Measurements from ENCODE around the gene KCNT2.

Gene KCNT2

DNA sequence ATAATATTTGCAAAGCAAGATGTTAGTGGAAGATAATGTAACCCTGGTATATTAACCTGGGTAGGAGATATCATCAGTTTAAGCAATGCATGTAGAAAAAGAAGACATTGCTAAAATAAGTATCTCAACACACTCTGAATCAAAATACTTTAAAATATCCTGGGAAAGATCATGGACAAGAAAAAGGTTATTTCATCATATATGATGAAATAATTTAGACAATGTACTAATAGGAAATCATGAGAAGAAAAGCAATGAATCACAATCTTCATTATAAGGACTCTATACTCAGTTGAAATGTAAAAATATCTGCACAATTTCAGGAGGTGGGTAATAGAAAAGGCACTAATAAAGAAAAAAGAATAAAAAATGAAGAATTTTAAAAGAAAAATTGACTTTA is 158.8 kb downstream of the KCNT2 start:
- DNase-seq (ENCODE audit: low read depth) = no peak

DNA sequence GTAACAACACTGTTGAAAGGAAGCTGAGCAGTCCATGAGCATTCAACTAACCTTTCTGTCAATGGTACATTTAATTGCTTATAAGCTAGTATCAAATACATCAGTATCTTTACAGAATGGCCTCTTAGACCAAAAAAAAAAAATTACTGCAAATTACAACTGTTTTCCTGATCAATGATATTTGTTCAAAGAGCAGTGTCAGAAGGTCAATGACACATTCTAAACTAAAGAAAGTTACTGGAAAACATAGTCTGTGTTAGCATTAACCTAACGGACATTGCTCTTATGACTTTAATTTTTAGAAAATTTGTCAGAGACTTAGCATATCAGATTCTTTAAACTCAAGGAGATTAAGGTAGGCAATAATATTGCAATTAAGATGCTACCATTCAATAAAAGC is 162.5 kb downstream of the KCNT2 start:
- DNase-seq (ENCODE audit: low read depth) = no peak

DNA sequence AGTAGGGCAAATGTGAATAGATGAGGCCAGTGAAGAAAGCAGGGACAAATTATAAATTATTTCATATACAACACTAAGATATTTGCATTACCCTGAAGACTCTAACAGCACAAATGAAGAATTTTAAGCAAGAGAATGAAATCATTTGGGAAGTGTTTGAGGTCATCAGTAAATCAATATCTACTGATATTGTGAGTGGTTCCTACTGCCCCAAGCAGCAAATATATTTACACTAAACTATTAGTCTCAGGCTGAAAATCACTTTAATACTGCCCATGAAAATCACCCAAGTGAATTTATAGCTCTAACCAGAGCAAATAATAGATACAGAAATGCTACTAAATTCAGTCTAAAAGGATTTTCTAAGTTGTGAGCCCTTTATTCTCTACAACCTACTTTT is 163.6 kb downstream of the KCNT2 start:
- no peak for DNase-seq (ENCODE audit: low read depth)

DNA sequence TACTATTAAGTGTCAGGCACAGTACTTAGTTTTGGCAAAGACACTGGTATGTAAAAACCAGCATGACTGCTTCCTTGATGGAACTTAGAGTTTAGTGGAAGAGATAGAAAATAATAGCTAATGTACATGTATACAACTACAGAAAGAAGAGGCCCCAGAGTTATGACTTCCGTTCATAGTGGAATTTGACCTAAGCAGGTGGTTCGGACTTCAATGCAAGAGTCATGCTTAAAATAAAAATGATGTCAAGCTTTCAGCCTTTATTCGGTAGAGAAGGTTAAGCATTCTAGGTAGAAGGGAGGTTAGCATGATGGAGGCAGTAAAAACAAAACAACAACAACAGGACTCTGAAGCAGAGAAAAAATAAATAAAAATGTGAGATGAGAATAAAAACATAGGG is 165.9 kb downstream of the KCNT2 start:
- DNase-seq (ENCODE audit: low read depth) = no peak

DNA sequence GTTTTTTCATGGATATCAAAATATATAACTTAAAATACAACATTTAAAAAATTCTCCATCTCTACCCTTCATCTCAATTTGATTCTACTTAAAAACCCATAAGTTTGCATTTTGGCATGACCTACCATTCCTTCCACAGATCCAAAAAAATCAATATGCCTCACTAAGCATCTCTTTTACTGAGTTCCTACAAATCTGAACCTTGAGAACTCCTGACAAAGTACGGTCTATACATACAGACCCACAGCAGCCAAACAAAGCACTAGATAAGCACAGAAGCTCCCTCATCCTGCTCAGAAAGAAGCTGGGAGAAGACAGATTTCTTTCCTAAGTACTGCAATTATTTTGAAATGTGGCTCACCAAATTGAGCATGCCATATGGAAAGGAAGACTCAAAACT is 167.5 kb downstream of the KCNT2 start:
- DNase-seq (ENCODE audit: low read depth) = no peak

DNA sequence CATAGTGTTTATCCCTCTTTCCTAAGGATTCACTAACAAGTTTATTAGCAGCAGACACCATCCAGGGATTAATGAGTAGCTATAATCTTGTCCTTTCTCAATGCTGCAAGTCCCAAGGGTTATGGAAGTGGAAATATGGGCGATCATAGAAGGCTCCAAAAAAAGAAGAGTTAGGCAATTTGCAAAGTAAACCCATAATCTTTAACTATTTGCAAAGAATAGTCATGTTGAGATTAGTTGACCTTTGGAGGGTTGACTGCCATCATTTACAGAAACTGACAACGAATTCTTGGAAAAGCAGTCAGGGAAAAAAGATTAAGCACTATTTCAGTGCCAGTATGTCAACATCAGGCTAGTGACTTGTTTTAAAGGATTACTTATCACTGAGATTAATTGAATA is 169.9 kb downstream of the KCNT2 start:
- no peak for DNase-seq (ENCODE audit: low read depth)

DNA sequence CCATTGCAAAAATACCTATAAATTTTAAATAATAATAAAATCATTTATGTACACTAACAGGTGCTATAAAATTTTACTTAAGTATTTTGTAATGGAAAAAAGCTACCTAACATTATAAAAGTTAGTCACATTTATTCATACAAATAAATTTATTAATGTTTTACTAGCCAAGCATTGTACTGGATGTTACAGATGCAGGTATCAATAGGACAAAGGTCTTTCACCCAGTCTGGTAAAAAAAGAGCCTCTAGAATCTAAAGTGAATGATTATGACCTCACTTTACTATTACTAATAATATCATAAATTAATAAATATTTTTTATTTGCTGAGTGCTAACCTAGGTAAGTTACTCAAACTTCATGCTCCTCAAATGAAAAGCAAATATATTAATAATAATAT is 170.6 kb downstream of the KCNT2 start:
- DNase-seq (ENCODE audit: low read depth) = no peak

DNA sequence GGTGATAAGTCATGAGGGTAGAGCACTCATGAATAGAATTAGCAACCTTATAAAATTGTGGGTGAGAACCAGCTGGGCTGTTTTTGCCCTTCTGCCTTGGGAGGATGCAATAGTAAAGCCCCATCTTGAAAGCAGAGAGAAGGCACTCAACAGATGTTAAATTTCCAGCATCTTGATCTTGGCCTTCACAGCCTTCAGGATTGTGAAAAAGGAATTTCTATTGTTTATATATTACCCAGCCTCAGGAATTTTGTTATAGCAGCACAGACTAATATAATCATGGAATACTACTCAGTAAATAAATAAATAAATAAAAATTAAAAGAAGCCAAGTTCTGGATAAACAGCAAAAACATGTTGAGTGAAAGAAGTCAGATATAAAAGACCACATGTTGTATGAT is 175.2 kb downstream of the KCNT2 start:
- DNase-seq (ENCODE audit: low read depth) = no peak

DNA sequence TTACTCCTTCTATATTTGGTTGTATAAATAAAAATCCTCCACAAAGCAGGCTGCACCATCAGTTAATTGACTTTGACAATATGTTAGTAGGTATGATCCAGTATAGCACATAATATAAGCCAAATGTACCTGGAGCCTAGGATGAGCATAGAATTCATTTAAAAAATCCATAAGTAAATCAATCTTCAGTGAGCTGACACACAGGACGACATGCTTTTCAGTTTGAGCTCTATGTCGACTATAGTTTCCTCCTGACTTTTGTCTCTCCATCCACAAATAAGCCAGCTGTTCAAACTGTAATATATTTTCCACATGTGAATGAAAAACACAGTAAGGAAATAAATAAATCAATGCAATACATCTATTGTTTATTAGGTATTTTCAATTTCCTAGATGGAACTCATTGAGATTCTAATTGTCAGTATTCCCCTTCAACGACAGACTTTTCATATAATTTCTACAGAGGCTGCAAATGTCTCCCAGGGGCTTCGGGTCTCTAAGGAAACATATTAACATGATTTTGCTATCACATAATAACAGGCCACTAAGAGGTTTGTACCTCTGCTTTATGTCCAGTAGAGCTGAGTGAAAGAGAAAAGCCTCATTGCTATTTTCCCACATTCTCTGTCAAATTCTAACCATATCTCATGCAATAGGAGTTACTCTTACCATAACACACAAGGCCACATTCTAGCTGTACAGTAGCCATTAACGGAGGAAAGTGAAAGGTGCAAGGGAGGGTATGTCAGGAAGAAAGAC is 180.1 kb downstream of the KCNT2 start:
- no peak for DNase-seq (ENCODE audit: low read depth)

DNA sequence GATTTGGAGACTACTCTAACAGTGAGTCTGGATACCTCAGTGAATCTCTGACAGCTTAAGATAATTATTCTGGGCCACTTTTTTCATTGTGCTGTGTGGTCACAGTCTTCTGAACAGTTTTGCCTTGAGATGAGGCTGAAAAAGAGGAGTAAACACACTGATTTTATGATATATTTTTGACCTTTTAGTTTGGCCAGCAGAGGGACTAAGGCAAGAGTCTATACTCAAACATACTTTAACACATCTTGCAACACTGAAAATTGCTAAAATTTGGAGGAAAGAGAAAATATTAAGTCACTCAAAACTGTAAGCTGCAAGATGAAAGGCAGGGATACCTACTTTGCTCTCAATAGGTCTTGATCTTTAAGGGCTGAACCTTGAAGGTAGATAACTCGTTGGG is 182.7 kb downstream of the KCNT2 start:
- DNase-seq (ENCODE audit: low read depth) = no peak

DNA sequence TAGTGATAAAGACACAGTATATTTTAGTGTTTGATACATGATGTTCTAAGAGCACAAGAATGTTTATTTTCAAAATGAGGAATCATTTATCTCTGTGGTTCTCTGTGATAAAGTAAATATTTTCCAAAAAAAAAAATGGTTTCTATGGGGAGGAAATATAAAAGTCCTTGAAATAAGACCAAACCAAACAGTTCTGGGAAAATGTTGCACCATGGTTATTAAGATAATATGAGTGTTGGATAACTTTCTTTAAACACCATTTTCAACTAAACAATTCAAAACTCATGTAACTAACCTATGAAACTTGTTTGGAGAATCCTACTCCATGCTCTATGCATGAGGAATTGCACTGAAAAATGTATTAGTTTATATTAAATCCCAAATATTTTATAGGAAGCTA is 184.6 kb downstream of the KCNT2 start:
- no peak for DNase-seq (ENCODE audit: low read depth)

DNA sequence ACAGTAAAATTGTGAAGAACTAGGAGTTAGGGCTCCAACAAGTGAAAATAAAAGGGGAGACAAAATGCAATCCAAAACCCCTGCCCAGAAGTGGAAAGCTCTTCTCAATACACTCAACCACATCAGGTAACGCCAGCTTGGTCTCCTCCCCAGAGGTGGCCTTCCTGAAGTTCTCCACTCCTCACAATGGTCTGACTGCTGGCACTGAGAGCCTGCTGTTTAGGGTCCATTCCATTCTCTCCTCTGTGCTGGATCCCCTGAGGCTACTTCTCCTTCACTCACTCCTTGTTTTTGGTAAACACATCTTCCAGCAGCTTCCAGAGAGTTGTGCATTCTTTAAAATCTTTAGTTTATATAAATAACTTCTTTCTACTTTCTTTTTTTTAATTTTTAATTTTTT is 189.5 kb downstream of the KCNT2 start:
- no peak for DNase-seq (ENCODE audit: low read depth)

DNA sequence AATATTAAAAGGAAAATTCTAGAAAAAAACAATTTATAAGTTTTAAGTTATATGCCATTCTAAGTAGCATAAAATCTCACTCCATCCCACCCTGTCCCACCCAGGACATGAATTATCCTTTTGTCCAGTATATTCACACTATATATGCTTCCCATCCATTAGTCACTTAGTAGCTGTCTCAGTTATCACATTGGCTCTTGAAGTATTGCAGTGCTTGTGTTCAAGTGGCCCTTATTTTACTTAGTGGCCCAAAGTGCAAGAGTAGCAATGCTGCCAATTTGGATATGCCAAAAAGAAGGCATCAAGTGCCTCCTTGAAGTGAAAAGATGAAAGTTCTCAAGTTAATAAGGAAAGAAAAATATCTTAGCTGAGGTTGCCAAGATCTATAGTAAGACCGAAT is 192.3 kb downstream of the KCNT2 start:
- DNase-seq (ENCODE audit: low read depth) = no peak

DNA sequence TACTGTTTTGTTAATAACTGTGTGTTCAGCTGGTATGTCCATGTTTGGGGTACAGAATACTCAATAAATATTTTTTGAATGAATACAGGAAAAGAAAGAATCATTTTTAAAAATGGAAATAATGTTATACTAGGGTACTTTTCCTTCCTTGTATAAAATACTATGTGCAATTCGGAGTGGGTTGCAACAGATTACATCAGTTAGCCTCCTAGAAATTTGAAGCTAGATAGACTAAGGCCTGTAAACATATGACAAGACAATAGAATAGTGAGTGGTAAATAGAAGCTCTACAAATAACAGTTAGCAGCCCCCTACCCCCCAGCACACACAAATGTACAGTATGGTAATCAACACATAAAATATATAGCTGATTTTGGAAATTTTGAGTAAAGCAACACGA is 195.9 kb downstream of the KCNT2 start:
- no peak for DNase-seq (ENCODE audit: low read depth)

DNA sequence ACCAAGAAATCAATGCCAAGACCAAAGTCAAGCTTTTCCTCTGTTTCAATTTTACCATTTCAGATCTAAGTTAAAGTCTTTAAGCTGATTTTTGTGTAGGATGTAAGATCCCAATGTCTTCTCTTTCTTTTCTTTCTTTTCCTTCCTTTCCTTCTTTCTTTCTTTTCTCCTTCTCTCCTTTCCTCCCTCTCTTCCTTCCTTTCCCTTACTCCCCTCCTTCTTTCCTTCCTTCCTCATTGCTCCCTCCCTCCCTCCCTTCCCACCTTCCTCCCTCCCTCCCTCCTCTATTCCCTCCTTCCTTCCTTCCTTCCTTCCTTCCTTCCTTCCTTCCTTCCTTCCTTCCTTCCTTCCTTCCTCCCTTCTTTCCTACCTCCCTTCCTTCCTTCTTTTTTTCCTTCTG is 197.5 kb downstream of the KCNT2 start:
- no peak for DNase-seq (ENCODE audit: low read depth)

DNA sequence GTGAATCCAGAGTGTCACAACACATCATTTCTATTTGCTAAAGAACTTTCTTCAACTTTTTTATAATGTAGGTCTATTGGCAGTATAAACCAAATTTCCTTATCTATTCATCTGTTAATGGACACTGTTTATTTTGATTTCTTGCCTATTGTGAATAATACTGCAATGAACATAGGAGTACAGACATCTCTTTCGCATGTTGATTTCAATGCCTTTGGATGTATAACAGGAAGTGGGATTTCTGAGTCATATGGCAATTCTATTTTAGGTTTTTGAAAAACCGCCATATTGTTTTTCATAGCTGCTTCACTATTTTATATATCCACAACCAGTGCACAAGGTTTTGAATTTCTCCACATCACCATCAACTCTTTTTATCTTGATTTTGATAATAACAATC is 198.7 kb downstream of the KCNT2 start:
- DNase-seq (ENCODE audit: low read depth) = no peak

DNA sequence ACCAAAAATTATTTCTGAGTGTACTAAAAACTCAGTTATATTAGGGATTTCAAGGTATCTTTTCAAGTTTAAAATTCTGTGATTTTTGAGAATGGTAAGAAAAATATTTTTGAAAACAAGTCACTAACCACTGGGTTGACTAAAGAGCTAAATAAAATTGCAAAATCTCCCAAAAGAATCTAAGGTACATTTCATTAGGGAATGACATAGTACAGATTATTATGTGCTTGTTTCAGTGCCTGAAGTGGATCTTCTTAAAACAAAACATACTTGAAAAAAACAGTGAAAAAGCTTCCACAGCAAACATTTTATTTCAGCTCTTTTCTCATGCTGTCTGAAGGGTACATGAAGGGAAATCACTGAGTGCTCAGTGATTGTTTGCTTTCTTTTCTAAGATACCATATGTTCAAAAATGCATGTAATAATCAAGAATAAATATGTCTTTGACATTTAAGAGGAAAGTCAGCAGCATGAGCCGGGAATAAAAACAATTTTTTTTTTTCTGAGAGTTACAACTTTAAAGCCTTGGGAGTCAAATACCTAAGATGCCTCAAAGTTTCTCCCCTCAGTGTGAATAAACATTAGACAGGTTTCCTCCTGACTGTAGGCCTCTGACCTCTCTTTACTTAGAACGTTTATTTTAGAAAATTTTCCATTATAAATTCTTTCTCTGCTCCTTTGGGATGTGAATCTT is 200.7 kb downstream of the KCNT2 start:
- no peak for DNase-seq (ENCODE audit: low read depth)

DNA sequence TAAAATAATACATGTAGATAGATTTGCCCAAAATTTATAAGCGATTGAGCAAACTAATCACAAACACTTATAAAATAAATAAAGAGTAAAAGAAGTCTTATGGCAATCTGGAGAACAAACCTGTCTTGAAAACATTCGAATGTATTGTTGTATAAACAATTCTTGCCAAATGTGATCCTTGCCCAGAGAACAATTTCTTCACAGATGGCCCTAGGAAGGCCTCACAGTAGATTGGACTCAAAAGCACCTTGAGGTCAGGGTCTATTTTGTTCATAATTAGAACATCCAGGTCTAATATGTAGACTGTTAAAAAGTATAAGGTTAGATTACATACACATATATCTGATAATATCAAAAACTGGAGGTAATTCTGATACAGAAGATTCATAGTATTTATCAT is 202.4 kb downstream of the KCNT2 start:
- DNase-seq (ENCODE audit: low read depth) = no peak

DNA sequence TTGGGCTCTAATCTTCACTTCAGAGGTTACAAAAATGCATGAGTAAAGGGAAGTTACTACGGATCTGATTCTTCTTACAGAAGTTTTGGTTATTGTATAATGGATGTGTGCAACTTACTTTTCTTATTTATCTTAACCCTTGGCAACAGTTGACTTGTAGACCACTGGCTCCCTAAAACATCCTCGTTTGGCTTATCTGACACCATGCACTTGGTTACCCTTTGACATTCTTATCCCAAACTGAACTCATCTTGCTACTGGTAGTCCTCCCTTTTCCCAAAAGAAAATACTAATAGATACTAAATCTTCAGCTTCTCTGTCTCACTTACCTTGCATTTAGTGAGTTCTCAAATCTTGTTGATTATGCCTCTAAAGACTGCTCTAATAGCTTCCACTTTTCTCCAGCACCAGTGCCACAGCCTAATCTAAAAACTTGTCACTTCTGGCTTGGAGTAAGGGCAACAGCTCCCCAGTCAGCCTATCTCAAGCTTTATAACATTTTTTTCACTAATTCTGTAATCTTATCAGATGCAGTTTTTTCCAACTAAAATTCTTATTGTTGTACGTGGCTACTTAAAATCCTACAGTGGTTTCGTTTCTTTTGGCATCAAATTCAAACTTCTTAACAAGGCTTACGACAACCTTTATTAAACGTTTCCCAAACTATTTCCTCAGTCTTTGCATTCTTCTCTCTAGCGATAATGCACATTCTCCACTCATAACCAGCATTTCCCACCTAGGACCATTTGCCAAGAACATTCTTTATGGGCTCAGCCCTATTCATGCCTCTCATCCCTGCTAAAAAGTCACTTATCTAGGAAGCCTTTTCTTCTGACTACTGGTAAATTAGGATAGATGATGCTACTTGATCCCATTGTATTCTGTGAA is 204.2 kb downstream of the KCNT2 start:
- no peak for DNase-seq (ENCODE audit: low read depth)

DNA sequence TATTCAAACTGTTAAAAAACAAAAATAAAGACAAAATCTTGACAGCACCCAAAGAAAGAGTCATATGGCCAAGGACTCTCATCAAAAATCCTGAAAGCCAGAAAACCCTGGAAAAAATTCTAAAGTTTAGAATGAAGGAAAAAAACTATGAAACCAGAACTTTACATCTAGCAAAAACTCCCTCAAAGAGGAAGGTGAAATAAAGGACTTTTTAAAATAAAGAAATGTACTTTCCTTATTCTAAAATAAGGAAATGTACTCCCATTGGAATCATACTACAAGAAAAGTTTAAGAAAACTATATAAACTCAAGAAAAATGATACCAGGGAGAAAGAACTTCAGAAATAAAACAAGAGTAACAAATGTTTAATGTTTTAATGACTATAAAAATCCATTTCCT is 206.3 kb downstream of the KCNT2 start:
- DNase-seq (ENCODE audit: low read depth) = no peak

DNA sequence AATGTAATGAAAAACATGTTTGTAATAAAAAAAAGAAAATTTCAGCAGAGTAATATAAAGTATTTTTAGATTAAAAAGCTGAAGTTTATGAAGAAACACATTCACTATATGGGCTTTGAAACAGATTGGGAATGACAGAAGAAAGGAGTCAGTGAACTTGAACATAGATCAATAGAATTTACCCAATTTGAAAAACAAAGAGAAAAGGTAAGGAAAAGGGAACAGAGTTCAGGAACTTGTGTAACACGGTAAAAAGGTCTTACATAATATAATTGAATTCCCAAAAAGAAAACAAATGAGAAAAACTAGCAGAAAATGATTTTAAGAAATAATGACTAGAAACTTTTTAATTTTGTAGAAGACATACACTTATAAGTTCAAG is 206.8 kb downstream of the KCNT2 start:
- no peak for DNase-seq (ENCODE audit: low read depth)

DNA sequence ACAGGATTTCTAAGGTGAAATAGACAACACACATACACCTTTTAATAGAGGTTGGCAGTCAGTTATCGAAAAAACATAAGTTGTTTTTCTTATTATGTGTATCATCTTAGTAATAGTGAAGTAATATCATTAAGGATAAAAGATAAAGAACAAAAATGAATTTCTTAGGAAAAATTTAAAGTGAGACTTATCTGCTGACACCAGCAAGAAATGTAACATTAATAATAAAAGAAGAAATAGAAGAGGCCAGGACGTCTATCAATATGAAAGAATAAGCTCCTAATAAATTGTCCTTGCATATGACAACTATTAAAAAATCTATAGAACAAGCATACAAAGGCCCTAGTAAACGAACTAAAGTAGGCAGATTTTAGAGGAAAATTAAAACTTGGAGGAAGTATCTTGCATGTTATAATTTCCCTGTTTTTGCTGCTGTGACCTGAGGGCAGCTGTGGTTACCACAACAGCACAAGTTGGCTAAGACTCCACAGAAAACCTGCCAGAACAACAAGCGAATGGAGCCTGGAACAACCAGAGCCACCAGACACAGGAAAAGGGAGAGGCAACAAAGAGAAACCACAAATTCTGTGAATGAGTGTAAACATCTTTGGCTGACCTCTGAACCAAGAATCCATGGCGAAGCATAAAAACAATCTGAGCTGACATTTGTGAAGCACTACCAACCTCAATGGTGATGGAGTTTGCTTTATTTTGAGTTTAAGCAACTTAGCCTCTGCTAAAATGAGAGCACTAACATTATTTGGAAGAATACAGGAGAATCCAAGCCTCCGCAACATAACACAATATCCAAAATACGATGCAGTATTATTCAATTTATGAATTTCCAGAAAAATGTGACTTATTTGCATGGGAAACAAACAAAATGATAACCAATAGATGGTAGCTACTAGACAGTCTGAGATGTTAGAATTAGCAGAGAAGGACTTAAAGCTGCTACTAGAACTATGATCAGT is 207.5 kb downstream of the KCNT2 start:
- DNase-seq (ENCODE audit: low read depth) = no peak

Data from activated T-helper 1 cell treated with Interleukin-2 at 50 U/mL for 16 hours (primary cell).